Ectodermal cell (in vitro differentiated cells): Measurements from ENCODE around the gene GRID1.
"Not testable (repeated sequence)": the region's sequence is repeated elsewhere in the genome, so short reads cannot be mapped to it uniquely, and the experiment has no call there.

Experiments used
- H3K27ac ChIP-seq: 2 replicates; pipeline ENCODE4 v1.7.0; 2013; ENCODE audit warnings: mild to moderate bottlenecking, low read depth, low read length; ENCODE audit not compliant: insufficient read depth, poor library complexity, severe bottlenecking
- H3K27me3 ChIP-seq: 2 replicates; pipeline ENCODE4 v1.7.0; 2013; ENCODE audit warnings: mild to moderate bottlenecking, low read length; ENCODE audit not compliant: insufficient read depth, control insufficient read depth, poor library complexity, severe bottlenecking
- H3K36me3 ChIP-seq: one replicate; pipeline ENCODE4 v1.7.0; 2013; ENCODE audit warnings: low read length; ENCODE audit not compliant: control insufficient read depth, insufficient read depth
- H3K4me1 ChIP-seq: one replicate; pipeline ENCODE4 v1.7.0; 2013; ENCODE audit warnings: low read length; ENCODE audit not compliant: control insufficient read depth, insufficient read depth
- H3K4me3 ChIP-seq: 2 replicates; pipeline ENCODE4 v1.7.0; 2013; ENCODE audit warnings: low read depth, low read length, control low read depth; ENCODE audit not compliant: insufficient read depth
- H3K9me3 ChIP-seq: 2 replicates; pipeline ENCODE4 v1.7.0; 2013; ENCODE audit warnings: mild to moderate bottlenecking, low read length, moderate library complexity; ENCODE audit not compliant: control insufficient read depth
- WGBS, 2 experiments: methylation state at CpG; one replicate each; pipeline ENCODE4 v1.1.7; 2013; ENCODE audit warnings: missing lambda C conversion rate in 2 of 2; 5-methylcytosine and 5-hydroxymethylcytosine counted together

Gene GRID1

GRCh38 chr10:86092311-86092710 lies 274.3 kb downstream of the GRID1 start:
- not testable (repeated sequence) for H3K4me1 ChIP-seq, H3K27ac ChIP-seq, H3K4me3 ChIP-seq, H3K9me3 ChIP-seq, H3K36me3 ChIP-seq, H3K27me3 ChIP-seq
- WGBS, 2 experiments: 93 to 100% methylated on average over 1 of the region's 1 CpG

- 88 to 90% methylated on average over 9 of the region's 9 CpGs for WGBS, 2 experiments
These were observed 275.4 kb downstream of the GRID1 start for GRCh38 chr10:86091216-86091615.

GRCh38 chr10:86090807-86091206 lies 275.8 kb downstream of the GRID1 start:
- WGBS, 2 experiments: 90 to 92% methylated on average over 3 of the region's 3 CpGs

More at GRCh38 chr10:86091216-86091615, 275.4 kb downstream of the GRID1 start:
- Histone ChIP-seq H3K27ac (no peak overlapping the region), H3K36me3 (no peaks in the 10 kb centered on the region), H3K4me3 (no peak overlapping the region), H3K4me1 (no peaks in the 10 kb centered on the region), H3K9me3 (no peaks in the 10 kb centered on the region), H3K27me3 (no peaks in the 10 kb centered on the region)

GRCh38 chr10:86087716-86088115 lies 278.9 kb downstream of the GRID1 start:
- Histone ChIP-seq H3K27ac (no peak overlapping the region), H3K36me3 (no peaks in the 10 kb centered on the region), H3K4me1 (no peaks in the 10 kb centered on the region), H3K4me3 (no peak overlapping the region), H3K9me3 (no peaks in the 10 kb centered on the region), H3K27me3 (no peaks in the 10 kb centered on the region)
- WGBS, 2 experiments: 82 to 86% methylated on average over 9 of the region's 9 CpGs

More at GRCh38 chr10:86090807-86091206, 275.8 kb downstream of the GRID1 start:
- no peaks in the 10 kb centered on the region for H3K27me3 ChIP-seq
- H3K27ac ChIP-seq: no peak overlapping the region
- H3K4me3 ChIP-seq: no peak overlapping the region
- no peaks in the 10 kb centered on the region for H3K9me3 ChIP-seq
- no peaks in the 10 kb centered on the region for H3K4me1 ChIP-seq
- no peaks in the 10 kb centered on the region for H3K36me3 ChIP-seq

GRCh38 chr10:86086418-86086817 lies 280.2 kb downstream of the GRID1 start:
- no peak overlapping the region for H3K4me3 ChIP-seq
- H3K27ac ChIP-seq: no peak overlapping the region
- H3K9me3 ChIP-seq: no peaks in the 10 kb centered on the region
- no peaks in the 10 kb centered on the region for H3K4me1 ChIP-seq
- H3K27me3 ChIP-seq: no peaks in the 10 kb centered on the region
- WGBS, 2 experiments: 93 to 97% methylated on average over 4 of the region's 4 CpGs
- H3K36me3 ChIP-seq: no peaks in the 10 kb centered on the region

DNA sequence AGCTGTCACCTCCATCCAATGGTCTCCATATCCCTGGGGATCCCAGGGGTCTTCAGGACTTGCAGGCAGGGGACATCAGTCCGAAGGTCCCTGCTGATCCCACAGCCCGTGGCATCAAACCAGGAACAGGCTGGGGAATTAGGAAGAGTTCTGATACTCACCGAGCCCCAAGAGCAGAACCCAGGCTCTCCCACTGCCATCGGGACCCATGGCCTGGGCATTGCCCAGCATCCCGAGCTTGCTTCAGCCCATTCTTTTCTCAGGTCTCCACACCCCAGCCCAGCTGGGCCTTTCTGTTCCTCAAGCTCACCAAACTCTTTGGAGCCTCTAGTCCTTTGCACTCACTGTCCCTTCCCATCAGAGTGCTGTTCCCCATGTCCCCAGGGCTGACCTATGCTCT lies 280.9 kb downstream of the GRID1 start:
- no peaks in the 10 kb centered on the region for H3K4me1 ChIP-seq
- H3K4me3 ChIP-seq: no peak overlapping the region
- H3K9me3 ChIP-seq: no peaks in the 10 kb centered on the region
- H3K27me3 ChIP-seq: no peaks in the 10 kb centered on the region
- no peaks in the 10 kb centered on the region for H3K36me3 ChIP-seq
- WGBS, 2 experiments: 92 to 93% methylated on average over 5 of the region's 5 CpGs
- H3K27ac ChIP-seq: no peak overlapping the region

GRCh38 chr10:86085136-86085535 lies 281.5 kb downstream of the GRID1 start:
- 94 to 97% methylated on average over 8 of the region's 8 CpGs for WGBS, 2 experiments
- H3K27ac ChIP-seq: no peak overlapping the region
- H3K27me3 ChIP-seq: no peaks in the 10 kb centered on the region
- H3K4me1 ChIP-seq: no peaks in the 10 kb centered on the region
- H3K9me3 ChIP-seq: no peaks in the 10 kb centered on the region
- H3K4me3 ChIP-seq: no peak overlapping the region
- no peaks in the 10 kb centered on the region for H3K36me3 ChIP-seq

GRCh38 chr10:86084585-86084984 lies 282.0 kb downstream of the GRID1 start:
- no peaks in the 10 kb centered on the region for H3K27me3 ChIP-seq
- H3K4me3 ChIP-seq: no peak overlapping the region
- no peaks in the 10 kb centered on the region for H3K9me3 ChIP-seq
- H3K27ac ChIP-seq: no peak overlapping the region
- WGBS, 2 experiments: 95 to 100% methylated on average over 3 of the region's 3 CpGs
- H3K4me1 ChIP-seq: no peaks in the 10 kb centered on the region
- H3K36me3 ChIP-seq: no peaks in the 10 kb centered on the region

GRCh38 chr10:86083664-86084175 lies 282.9 kb downstream of the GRID1 start:
- H3K4me1 ChIP-seq: no peaks in the 10 kb centered on the region
- H3K9me3 ChIP-seq: no peaks in the 10 kb centered on the region
- 94 to 96% methylated on average over 9 of the region's 9 CpGs for WGBS, 2 experiments
- no peaks in the 10 kb centered on the region for H3K27me3 ChIP-seq
- no peaks in the 10 kb centered on the region for H3K36me3 ChIP-seq
- no peak overlapping the region for H3K4me3 ChIP-seq
- no peak overlapping the region for H3K27ac ChIP-seq

- H3K4me3 ChIP-seq: no peak overlapping the region
- H3K36me3 ChIP-seq: no peaks in the 10 kb centered on the region
- WGBS, 2 experiments: 87 to 88% methylated on average over 12 of the region's 12 CpGs
- no peaks in the 10 kb centered on the region for H3K9me3 ChIP-seq
- H3K27me3 ChIP-seq: no peaks in the 10 kb centered on the region
- no peak overlapping the region for H3K27ac ChIP-seq
- no peaks in the 10 kb centered on the region for H3K4me1 ChIP-seq
These were observed 283.4 kb downstream of the GRID1 start for GRCh38 chr10:86083206-86083605.

- no peaks in the 10 kb centered on the region for H3K27me3 ChIP-seq
- no peak overlapping the region for H3K4me3 ChIP-seq
- WGBS, 2 experiments: 94% methylated on average over 3 of the region's 3 CpGs
These were observed 284.0 kb downstream of the GRID1 start for GRCh38 chr10:86082556-86082955.

More at GRCh38 chr10:86082556-86082955, 284.0 kb downstream of the GRID1 start:
- Histone ChIP-seq H3K9me3 (no peaks in the 10 kb centered on the region), H3K27ac (no peak overlapping the region), H3K4me1 (no peaks in the 10 kb centered on the region), H3K36me3 (no peaks in the 10 kb centered on the region)
